Nephron progenitor cell (in vitro differentiated cells): ENCODE results near the gene MACROD2.

ENCODE experiments used
- DNase-seq: peaks from one replicate; pipeline ENCODE4 v3.0.0; 2021
- H3K27ac Mint-ChIP-seq: 2 replicates; pipeline ENCODE4 v1.8.0; 2021; ENCODE audit warnings: mild to moderate bottlenecking, moderate library complexity, mixed read lengths
- H3K27me3 Mint-ChIP-seq: 2 replicates; pipeline ENCODE4 v1.8.0; 2021; ENCODE audit warnings: mild to moderate bottlenecking, low read depth, mixed read lengths; ENCODE audit not compliant: poor library complexity
- H3K36me3 Mint-ChIP-seq: 2 replicates; pipeline ENCODE4 v1.8.0; 2021; ENCODE audit warnings: low read depth, mixed read lengths
- H3K4me1 Mint-ChIP-seq: 2 replicates; pipeline ENCODE4 v1.8.0; 2021; ENCODE audit warnings: mixed read lengths
- H3K4me3 Mint-ChIP-seq: 2 replicates; pipeline ENCODE4 v1.8.0; 2021; ENCODE audit warnings: mild to moderate bottlenecking, moderate library complexity, mixed read lengths
- H3K9me3 Mint-ChIP-seq: 2 replicates; pipeline ENCODE4 v1.8.0; 2021; ENCODE audit warnings: mild to moderate bottlenecking, moderate library complexity, mixed read lengths
- CTCF ChIP-seq: fragments of 200-600 bp; sonication (generic); IDR thresholded peaks from 2 replicates; pipeline ENCODE4 v1.5.0; 2021; ENCODE audit warnings: antibody characterized with exemption

The MACROD2 gene

GRCh38 chr20:15578113-15578512 lies 1582.8 kb downstream of the MACROD2 start:
- Mint-ChIP-seq H3K27me3 (no peaks in the 10 kb centered on the region), H3K9me3 (no peaks in the 10 kb centered on the region), H3K4me3 (no peak overlapping the region), H3K36me3 (no peaks in the 10 kb centered on the region), H3K27ac (no peak overlapping the region), H3K4me1 (peaks cover 6% of the 10 kb centered on the region)
- no peak for DNase-seq
- no peak for TF ChIP-seq CTCF

GRCh38 chr20:15579688-15580087 lies 1584.4 kb downstream of the MACROD2 start:
- Mint-ChIP-seq H3K27ac (no peak overlapping the region), H3K27me3 (no peaks in the 10 kb centered on the region), H3K36me3 (no peaks in the 10 kb centered on the region), H3K9me3 (no peaks in the 10 kb centered on the region), H3K4me3 (no peak overlapping the region), H3K4me1 (peaks cover 6% of the 10 kb centered on the region)
- no peak for DNase-seq
- no peak for TF ChIP-seq CTCF

GRCh38 chr20:15582146-15582760 lies 1586.9 kb downstream of the MACROD2 start:
- no peak overlapping the region for H3K27ac Mint-ChIP-seq
- H3K9me3 Mint-ChIP-seq = peaks cover 2% of the 10 kb centered on the region
- DNase-seq = no peak
- no peak for TF ChIP-seq CTCF
- no peaks in the 10 kb centered on the region for H3K27me3 Mint-ChIP-seq
- peaks cover 6% of the 10 kb centered on the region for H3K4me1 Mint-ChIP-seq
- no peaks in the 10 kb centered on the region for H3K36me3 Mint-ChIP-seq
- H3K4me3 Mint-ChIP-seq = no peak overlapping the region

GRCh38 chr20:15584507-15584906 lies 1589.2 kb downstream of the MACROD2 start:
- H3K4me3 Mint-ChIP-seq = no peak overlapping the region
- H3K27me3 Mint-ChIP-seq = no peaks in the 10 kb centered on the region
- TF ChIP-seq CTCF = no peak
- H3K4me1 Mint-ChIP-seq = peaks cover 6% of the 10 kb centered on the region
- H3K27ac Mint-ChIP-seq = no peak overlapping the region
- no peak for DNase-seq
- no peaks in the 10 kb centered on the region for H3K36me3 Mint-ChIP-seq
- peaks cover 13% of the 10 kb centered on the region for H3K9me3 Mint-ChIP-seq

- H3K4me1 Mint-ChIP-seq = peaks cover 10% of the 10 kb centered on the region
- no peaks in the 10 kb centered on the region for H3K36me3 Mint-ChIP-seq
- H3K27ac Mint-ChIP-seq = no peak overlapping the region
- peaks cover 11% of the 10 kb centered on the region for H3K9me3 Mint-ChIP-seq
- no peaks in the 10 kb centered on the region for H3K27me3 Mint-ChIP-seq
- TF ChIP-seq CTCF = no peak
- DNase-seq = no peak
- H3K4me3 Mint-ChIP-seq = no peak overlapping the region
Observed at GRCh38 chr20:15593081-15593480, 1597.8 kb downstream of the MACROD2 start.

- peaks cover 4% of the 10 kb centered on the region for H3K9me3 Mint-ChIP-seq
- peaks cover 10% of the 10 kb centered on the region for H3K4me1 Mint-ChIP-seq
- H3K27ac Mint-ChIP-seq = no peak overlapping the region
- H3K36me3 Mint-ChIP-seq = no peaks in the 10 kb centered on the region
- no peak overlapping the region for H3K4me3 Mint-ChIP-seq
- DNase-seq = no peak
- no peaks in the 10 kb centered on the region for H3K27me3 Mint-ChIP-seq
- no peak for TF ChIP-seq CTCF
Observed at GRCh38 chr20:15594158-15594695, 1598.9 kb downstream of the MACROD2 start.
